NK-92 (cell line): ENCODE results near the gene LIN28A.
"Not testable (repeated sequence)": the region's sequence is repeated elsewhere in the genome, so short reads cannot be mapped to it uniquely, and the experiment has no call there.

Source experiments
- DNase-seq: peaks from one replicate; lab custom pipeline; 2025; ENCODE audit not compliant: unreplicated experiment; lab: John Stamatoyannopoulos, UW

The LIN28A gene

DNA sequence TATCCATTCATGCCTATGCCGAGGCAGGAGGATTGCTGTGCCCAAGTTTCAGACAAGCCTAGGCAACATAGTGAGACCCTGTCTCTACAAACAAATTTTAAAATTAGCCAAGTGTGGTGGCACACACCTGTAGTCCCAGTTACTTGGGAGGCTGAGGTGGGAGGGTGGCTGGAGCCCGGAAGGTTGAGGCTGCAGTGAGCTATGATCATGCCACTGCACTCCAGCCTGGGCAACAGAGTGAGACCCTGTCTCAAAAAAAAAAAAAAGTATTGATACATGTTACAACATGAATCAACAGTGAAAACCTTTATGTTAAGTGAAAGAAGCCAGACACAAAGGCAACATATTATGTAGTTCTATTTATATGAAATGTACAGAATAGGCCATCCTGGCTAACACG, 25.6 kb upstream of the LIN28A start:
- not testable (repeated sequence) for DNase-seq

DNA sequence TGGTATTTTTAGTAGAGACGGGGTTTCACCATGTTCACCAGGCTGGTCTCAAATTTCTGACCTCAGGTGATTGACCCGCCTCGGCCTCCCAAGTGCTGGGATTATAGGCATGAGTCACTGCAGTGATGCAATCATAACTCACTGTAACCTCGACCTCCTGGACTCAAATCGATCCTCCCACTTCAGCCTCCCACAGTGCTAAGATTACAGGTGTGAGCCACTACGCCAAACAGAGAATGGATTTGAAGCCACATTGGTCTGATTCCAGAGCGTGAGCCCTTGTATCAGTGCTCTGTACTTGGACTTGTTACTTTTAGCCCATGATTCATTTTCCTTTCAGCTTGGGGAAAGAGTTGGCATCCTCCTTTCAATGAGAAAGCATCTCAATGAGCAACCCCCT, 23.2 kb upstream of the LIN28A start:
- no peak for DNase-seq

DNA sequence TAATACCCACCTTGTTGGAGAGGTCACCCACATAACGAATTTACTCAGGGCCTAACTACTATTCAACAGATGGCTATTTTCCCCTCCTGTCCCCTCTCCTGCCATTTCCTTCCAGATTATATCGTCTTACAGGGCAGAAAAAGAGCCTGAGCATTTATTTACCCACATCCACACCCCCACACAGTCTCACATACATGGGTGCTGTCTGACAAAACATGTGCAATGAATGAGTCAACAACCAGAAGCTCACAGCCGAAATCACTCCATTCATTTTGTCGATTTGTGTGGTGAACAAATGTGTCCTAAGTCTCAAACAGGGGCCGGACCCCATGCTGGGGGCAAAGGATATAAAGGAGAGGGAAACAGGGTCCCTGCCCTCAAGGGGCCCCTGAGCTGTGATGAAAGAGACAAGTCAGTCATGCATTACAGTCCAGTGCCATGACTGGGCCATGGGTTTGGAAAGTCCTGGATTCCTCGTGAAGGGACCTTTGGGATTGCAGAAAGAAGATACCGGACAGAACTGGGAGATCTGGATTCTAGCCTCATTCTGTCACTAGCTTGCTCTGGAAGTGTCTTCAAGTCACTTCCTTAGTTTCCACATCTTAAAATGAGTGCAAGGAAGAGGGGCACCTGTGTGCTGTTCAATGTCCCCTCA, 21.7 kb upstream of the LIN28A start:
- no peak for DNase-seq

DNA sequence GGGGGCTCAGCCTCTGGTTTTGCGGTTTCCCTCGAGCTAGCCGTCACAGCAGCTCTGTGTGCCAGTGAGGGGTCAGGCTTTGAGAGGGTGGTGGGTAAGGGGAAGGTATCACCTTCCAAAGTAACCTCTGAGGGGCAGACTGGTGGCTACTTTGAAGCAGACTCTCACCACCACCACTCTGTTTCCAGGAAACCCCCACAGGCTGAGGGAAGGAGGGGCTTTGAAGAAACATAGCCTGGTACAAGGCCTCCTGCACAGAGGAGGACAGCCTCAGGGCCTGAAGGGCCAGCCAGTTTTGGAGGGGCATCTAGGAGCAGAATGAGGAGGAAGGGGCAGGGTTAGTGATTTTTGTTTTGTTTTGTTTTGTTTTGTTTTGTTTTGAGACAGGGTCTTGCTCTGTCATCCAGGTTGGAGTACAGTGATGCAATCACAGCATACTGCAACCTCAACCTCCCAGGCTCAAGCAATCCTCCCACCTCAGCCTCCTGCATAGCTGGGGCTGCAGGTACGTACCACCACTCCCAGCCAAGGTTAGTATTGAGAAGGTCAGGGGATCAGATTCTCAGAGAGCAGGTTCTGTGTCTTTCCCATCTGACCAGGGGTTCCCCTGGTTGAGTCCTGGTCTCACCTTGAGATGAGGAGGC, 20.9 kb upstream of the LIN28A start:
- no peak for DNase-seq

DNA sequence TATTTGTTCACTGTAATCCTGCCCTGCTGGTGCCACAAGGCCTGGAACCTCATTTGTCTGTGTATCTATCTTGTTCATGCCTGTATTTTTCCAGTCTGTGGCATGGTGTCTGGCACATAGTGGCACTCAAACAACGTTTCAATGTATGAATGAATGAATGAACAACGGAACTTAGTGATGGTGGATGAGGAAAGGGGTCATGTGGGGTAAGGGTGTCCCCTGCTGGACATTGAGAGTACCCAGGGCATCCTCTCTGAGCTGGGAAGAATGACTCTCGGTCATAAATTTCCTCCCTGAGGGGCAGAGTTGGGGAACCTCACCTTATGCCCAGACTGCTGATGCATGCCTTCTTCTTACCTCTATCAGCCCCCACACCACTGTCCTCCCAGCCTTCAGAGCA, 19.2 kb upstream of the LIN28A start:
- no peak for DNase-seq

DNA sequence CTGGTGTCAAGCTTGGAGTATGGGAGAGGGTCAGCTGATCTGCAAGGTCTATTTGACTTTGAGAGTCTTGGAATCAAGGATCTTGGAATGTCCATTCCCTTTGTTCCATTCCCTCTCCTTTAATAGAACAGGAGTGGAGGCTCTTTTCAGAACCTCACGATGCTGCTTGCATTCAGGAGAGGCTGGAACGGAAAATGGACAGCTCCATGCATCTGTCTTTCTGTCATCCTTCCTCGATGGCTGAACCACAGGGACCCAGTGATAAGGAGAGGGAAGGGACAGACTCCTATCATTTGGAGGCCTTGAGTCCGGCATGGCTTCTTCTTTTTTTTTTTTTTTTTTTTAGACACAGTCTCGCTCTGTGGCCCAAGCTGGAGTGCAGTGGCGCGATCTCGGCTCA, 14.9 kb upstream of the LIN28A start:
- no peak for DNase-seq

DNA sequence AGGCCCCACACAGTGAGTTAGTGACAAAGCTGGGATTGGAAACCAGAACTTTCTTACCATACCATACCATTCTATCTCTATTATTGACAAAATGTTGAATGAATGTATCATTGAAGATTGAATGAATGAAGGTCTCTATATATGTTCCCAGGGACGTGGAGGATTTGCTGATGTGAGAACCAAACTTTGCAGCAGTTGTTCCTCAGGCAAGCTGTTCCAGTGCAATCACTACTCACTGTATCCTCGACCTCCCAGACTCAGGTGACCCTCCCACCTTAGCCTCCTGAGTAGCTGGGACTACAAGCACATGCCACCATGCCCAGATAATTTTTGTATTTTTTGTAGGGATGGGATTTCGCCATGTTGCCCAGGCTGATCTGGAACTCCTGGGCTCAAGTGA, 11.6 kb upstream of the LIN28A start:
- DNase-seq = no peak

DNA sequence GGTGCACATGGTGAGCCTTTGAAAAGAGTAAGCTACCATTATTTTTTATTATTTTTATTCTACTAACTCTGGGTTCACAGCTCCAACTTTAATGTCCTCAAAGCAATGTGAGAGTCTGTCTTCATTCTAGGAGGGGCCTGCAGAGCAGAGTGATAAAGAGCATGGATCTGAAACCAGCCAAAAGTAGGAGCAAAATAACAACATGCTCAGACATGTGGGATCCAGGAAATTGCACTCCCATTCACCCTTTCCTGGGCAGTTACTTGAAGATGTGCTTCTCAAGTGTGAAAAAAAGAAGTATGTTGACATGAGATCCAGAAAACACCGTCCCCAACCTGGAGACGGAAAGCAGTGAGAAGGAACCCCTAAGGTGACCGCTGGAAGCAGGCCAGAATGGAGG, 8.7 kb upstream of the LIN28A start:
- no peak for DNase-seq

DNA sequence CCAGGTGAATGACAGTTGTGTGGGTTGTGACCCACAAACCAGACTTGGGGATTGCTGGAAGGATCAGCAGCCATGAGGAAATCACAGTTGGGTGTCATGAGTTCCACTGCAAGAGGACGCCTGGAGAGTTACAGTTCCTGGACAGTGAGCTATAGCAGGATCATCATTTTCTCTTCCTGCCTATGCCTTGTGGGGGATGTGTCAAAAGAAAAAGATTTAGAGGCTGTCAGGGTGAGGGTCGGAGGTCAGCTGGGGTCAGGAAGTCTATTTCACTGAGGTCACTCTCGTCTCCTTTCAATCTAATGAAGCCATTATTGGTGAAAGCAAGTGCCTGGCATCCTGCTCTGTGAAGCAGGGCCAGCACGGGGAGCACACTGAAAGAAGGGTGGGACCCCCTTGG, 7.0 kb upstream of the LIN28A start:
- DNase-seq = no peak

DNA sequence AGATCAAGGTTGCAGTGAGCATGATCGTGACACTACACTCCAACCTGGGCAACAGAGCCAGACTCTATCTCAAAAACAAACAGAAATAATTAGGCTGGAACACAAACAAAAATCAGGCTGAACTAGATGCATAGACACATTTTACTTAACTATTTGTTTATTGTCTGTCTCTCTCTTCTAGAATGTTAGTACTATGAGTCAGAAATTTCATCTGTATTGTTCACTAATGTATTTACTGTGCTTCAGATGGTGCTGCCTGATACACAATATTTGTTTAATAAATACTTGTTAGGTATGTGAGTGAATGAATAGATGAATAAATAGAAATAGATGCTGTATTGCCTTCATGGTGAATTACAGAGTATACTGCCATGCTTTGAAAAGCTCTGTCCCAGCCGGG, 6.0 kb upstream of the LIN28A start:
- DNase-seq = no peak

DNA sequence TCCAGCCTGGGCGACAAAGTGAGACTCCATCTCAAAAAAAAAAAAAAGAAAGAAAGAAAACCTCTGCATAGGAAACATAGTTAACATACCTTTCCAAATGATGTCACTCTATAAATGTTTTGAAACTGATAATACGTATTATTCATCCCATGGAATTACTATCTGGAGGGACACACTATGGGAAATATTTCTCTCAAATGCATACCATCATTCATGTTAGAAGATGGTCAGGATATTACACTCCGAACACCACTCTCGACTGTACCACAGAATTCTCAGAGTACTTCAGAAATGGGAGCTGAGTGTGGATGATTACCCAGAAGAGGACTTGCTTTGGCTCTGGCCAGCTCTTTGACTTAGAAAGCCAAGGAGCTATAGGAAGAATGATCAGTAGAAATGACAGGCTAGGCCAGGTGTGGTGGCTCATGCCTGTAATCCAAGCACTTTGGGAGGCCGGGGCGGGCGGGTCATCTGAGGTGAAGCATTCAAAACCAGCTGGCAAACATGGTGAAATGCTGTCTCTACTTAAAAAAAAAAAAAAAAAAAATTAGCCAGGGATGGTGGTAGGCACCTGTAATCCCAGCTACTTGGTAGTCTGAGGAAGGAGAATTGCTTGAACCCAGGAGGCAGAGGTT, 5.2 kb upstream of the LIN28A start:
- DNase-seq = no peak

DNA sequence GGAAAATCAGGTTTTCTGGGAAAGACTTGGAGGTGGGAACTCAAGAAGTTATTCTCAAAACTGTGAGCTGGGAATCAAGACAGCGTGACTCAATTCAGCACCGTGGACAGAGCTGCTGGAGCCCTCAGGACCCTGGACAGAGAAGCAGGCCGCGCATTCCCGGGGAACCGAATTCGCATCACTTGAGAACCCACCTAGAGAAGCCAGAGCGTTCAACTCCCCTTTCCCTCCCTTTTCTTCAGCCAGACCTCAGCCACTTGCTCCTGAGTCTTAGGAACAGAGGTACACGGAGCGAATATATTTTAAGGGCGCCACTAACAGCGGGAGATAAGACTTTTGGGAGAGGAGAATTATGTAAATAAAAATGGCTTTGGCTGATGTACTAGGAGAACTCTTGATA, 2.0 kb upstream of the LIN28A start:
- no peak for DNase-seq

DNA sequence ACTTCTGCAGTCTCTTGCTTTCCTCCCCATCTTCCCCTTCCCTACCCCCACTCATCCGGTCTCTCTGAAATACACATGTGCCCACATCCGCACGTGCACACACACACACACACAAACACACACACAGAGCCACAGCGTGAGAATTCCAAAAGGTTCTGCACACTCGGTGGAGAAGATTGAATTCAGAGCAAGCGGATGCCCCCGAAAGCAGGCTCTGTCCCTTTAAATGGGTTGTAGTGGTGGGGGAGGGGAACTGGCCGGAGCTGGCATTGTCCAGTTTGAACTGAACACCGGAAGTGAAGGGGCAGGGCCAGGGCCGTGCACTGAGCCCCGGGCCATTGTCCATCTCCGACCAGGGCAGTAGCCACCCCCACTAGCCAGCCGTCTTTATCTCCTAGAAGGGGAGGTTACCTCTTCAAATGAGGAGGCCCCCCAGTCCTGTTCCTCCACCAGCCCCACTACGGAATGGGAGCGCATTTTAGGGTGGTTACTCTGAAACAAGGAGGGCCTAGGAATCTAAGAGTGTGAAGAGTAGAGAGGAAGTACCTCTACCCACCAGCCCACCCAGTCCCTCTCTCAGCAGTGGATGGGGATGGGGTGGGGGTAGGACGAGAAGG, 1.3 kb upstream of the LIN28A start:
- no peak for DNase-seq

DNA sequence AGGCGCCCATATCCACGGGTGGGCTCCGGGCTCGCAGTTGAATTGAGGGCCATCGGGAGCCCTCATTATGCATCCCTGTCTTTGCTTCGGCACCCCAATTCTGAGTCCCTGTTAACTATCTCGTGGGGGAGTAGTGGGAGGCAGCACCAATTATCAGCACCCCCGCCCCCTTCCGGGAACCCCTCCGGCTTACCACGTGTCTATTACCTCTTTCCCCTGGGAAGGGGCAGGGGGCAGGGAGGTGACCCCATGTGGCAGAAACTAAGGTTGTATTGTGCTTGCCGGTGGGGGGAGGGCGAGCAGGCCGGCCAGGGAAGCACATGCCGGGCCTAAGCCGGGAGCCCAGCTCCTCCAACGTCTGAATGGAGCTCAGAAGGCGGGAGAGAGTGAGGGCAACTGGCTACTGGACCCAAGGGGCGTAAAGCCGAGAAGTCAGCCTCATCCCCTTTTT, 1.0 kb downstream of the LIN28A start:
- DNase-seq = no peak

DNA sequence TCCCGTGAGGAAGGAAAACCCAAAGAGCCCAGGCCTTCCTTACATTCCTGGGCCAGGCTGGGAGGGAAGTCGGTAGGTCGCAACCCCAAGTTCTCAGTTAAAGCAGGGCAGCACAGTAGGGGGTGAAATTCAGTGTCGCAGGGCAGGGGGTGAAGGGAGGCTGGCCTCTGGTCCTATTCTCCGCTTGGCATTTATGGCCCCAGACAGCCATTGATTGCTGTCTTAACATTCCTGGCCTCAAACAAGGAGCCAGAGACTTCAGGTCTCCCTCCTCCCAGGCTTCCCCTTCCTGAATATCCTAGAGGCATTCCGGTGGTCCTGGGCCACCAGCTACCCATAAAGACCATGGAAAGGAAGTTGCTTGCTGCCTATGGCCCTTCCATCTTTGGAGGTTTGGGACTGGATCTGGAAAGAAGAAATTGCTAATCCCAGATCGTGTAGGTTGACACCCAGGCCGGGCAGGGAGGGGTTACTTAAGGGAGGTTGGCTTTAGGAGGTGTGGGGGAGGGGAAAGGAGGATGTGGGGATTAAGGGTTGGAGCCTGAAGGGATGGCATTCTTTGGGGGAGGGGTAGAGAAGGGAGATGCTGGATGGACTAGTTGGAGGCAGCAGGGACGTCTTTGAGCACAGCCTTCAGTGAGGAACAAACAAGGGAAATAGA, 1.7 kb downstream of the LIN28A start:
- DNase-seq = no peak

DNA sequence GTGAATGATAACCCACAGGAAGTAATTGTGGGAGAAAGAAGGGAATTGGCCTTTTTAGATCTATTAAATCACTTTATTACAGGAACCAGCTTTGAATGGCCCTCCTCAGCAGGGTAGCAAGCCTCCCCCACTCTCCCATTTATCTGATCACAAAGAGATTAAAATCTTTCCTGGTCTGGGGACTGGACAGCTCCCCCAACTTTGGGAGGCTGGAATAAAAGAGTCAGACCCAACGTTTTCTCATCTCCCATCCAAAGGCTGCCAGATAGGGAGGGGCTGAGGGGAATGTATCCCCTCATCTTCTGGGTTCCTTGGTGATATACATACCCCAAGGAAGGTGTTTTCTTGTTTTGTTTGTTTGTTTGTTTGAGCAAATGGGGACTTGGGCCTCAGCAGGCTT, 2.4 kb downstream of the LIN28A start:
- no peak for DNase-seq

DNA sequence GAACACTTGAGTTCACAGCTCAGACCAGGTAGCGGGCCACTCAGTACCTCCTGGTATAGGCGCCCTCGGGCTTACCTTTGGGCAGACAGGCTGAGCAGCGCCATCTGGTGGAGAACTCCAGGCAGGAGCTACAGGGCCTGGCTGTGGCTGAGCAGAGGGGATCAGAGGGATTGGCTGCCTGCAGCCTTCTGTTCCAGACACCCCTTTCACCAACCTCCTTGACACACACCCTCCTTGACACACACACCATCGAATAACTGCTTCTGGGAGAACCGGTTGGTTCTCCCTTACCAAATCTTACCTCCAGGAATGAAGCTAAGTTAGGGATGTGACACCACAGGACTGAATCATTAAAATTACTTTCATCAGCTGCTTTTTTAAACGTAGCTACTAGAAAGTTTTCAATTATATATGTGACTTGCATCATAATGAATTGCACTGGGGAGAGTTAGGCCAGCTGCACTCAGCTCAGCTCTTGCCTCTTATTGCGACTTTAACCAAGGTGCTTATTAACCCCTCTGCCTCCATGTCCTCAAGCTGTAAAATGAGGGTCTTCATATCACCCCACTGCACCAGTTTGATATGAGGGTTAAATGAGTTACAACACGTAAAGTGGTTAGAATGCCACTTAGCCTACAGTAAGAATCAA, 6.6 kb downstream of the LIN28A start:
- DNase-seq = no peak

DNA sequence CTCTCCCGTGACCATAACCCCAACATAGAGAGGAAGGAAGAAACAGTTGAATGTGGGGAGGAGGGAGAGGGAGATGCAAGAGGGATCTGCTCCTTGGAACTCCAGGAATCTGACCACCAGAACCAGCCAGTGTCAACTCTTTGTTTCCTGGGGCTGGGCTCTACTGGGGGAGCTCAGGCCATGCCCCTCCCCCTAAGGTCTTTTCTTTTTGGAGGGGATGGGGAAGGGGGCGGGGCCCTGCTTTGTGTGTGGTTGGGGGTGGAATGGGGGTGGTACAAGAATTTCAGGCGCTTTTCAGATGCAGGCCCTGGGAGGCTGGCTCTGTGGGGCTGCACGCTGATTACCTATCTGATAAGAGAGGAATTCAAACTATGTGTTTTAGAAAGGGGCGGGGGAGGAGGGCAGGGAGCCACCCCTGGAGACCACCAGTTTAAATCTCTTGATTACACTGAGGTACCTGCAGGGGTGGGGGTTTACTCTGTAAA, 8.3 kb downstream of the LIN28A start:
- DNase-seq = no peak

DNA sequence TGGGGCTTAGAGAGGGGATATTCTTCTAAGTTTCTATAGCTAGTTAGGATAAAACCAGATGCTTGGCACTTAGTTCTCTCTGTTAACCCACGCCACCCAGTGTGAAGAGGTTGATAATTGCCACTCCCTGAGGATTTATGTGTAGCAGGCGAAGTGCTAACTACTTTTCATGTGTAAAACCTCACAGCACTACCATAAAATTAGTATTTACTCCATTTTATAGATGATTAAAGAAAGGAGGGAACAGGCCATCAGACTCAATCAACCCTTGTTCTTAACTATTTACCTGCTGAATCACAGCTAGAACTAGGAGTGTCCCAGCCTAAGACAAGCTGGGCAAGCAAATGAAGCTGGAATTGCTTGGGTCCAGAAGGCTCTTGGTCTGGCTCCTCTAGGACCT, 8.9 kb downstream of the LIN28A start:
- DNase-seq = no peak

DNA sequence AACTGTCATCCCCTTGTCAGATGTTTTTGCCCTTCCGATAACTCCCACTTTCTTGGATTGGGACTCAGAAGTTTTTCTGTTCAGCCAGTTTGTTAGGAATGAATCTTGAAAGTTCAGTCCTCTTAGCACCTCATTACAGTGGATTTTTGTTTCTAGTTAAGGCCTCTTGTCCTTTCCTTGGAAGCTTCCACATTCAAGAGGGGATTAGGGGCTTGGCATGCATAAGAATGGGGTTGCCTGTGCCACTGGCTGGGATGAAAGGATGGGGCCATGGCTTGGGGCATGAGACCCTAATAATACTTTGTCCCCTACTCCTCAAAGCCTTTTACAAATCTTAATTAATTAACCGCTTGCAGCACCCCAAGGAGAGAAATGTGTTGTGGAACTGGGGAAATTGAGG, 19.1 kb downstream of the LIN28A start:
- DNase-seq = no peak
